Neural cell (in vitro differentiated cells): ENCODE measurements around the gene PUSL1. TPM values are rescaled to one million over a fixed set of nuclear protein-coding genes. Genes with fewer than 3 reads are reported as not detected.

Experiments used
- H2AFZ ChIP-seq: fragments of 200-600, 300-800 bp; sonication (generic), shearing (Covaris generic); 2 replicates; pipeline ENCODE4 v1.6.0; 2014; ENCODE audit warnings: low read depth, mild to moderate bottlenecking, antibody characterized with exemption, low read length, moderate library complexity
- H3F3A ChIP-seq: fragments of 200-600 bp; shearing (Covaris generic); 2 replicates; pipeline ENCODE4 v1.6.1; 2016; ENCODE audit warnings: mild to moderate bottlenecking, moderate library complexity, mixed read lengths, antibody characterized with exemption, low read length; ENCODE audit not compliant: insufficient read depth, poor library complexity, severe bottlenecking
- H3K27ac ChIP-seq: fragments of 200-600, 300-800 bp; sonication (generic), shearing (Covaris generic); 2 replicates; pipeline ENCODE4 v1.5.1; 2014; ENCODE audit warnings: mild to moderate bottlenecking, low read length, moderate library complexity
- H3K27me3 ChIP-seq: fragments of 300-800, 200-600 bp; sonication (generic), shearing (Covaris generic); 2 replicates; pipeline ENCODE4 v1.6.0; 2014; ENCODE audit warnings: mild to moderate bottlenecking, low read depth, low read length, moderate library complexity; ENCODE audit not compliant: insufficient read depth
- H3K36me3 ChIP-seq: fragments of 300-800, 200-600 bp; sonication (generic), shearing (Covaris generic); 2 replicates; pipeline ENCODE4 v1.5.1; 2014; ENCODE audit warnings: mild to moderate bottlenecking, antibody characterized with exemption, low read length, moderate library complexity; ENCODE audit not compliant: insufficient read depth
- H3K4me2 ChIP-seq: fragments of 300-800, 200-600 bp; sonication (generic), shearing (Covaris generic); 2 replicates; pipeline ENCODE4 v1.6.0; 2014; ENCODE audit warnings: mild to moderate bottlenecking, low read length
- H3K4me3 ChIP-seq: fragments of 300-800, 200-600 bp; sonication (generic), shearing (Covaris generic); 2 replicates; pipeline ENCODE4 v1.5.1; 2014; ENCODE audit warnings: mild to moderate bottlenecking, low read length, moderate library complexity
- H3K79me2 ChIP-seq: fragments of 200-600 bp; shearing (Covaris generic); replicated peaks from 2 replicates; pipeline ENCODE4 v1.6.0; 2014; ENCODE audit warnings: mild to moderate bottlenecking, low read length, moderate library complexity; ENCODE audit not compliant: insufficient read depth
- H3K9ac ChIP-seq: fragments of 300-800, 200-600 bp; sonication (generic), shearing (Covaris generic); 2 replicates; pipeline ENCODE4 v1.6.1; 2016; ENCODE audit warnings: mild to moderate bottlenecking, low read length, mixed read lengths
- H3K9me2 ChIP-seq: fragments of 200-600 bp; shearing (Covaris generic); 2 replicates; pipeline ENCODE4 v1.6.1; 2016; ENCODE audit warnings: mild to moderate bottlenecking, low read length, mixed read lengths; ENCODE audit not compliant: insufficient read depth
- H3K9me3 ChIP-seq: fragments of 200-600, 300-800 bp; sonication (generic), shearing (Covaris generic); 2 replicates; pipeline ENCODE4 v1.6.1; 2016; ENCODE audit warnings: mild to moderate bottlenecking, mixed run types, low read length, moderate library complexity, mixed read lengths
- H4K20me1 ChIP-seq: fragments of 200-600 bp; shearing (Covaris generic); 2 replicates; pipeline ENCODE4 v1.6.1; 2016; ENCODE audit warnings: mild to moderate bottlenecking, mixed run types; ENCODE audit not compliant: insufficient read depth
- EP300 ChIP-seq: fragments of 450-650 bp; conservative IDR thresholded peaks from 2 replicates; pipeline ENCODE4 v1.6.1; 2014; ENCODE audit warnings: antibody characterized with exemption, mild to moderate bottlenecking, moderate library complexity; ENCODE audit not compliant: poor library complexity, severe bottlenecking
- EZH2 ChIP-seq: fragments of 200-600, 300-800 bp; shearing (Covaris generic), sonication (generic); IDR thresholded peaks from 2 replicates; pipeline ENCODE4 v1.6.1; 2014; ENCODE audit warnings: antibody characterized with exemption, low read length, borderline replicate concordance, mild to moderate bottlenecking; ENCODE audit not compliant: insufficient read depth, poor library complexity, severe bottlenecking
- MXI1 ChIP-seq: fragments of 450-650 bp; conservative IDR thresholded peaks from 2 replicates; pipeline ENCODE4 v1.6.1; 2014; ENCODE audit warnings: antibody characterized with exemption, mild to moderate bottlenecking; ENCODE audit not compliant: poor library complexity, severe bottlenecking
- POLR2AphosphoS5 ChIP-seq: IDR thresholded peaks from 2 replicates; pipeline ENCODE4 v1.6.1; 2012
- RAD21 ChIP-seq: fragments of 450-650 bp; conservative IDR thresholded peaks from 2 replicates; pipeline ENCODE4 v1.6.1; 2014; ENCODE audit warnings: antibody characterized with exemption, mild to moderate bottlenecking, moderate library complexity
- SMC3 ChIP-seq: fragments of 450-650 bp; conservative IDR thresholded peaks from 2 replicates; pipeline ENCODE4 v1.6.1; 2014; ENCODE audit warnings: antibody characterized with exemption, mild to moderate bottlenecking, moderate library complexity; ENCODE audit not compliant: poor library complexity
- TAF1 ChIP-seq: IDR thresholded peaks from 2 replicates; pipeline ENCODE4 v1.6.1; 2012; ENCODE audit warnings: low read depth
- polyA plus RNA-seq: library from polyadenylated mRNA; depleted of rRNA; stranded (reverse); fragments of >200 nt; gene quantifications from 2 replicates; pipeline ENCODE4 v1.2.3, GENCODE V29; 2014
- TF ChIP-seq, protein P1 (sequence below): fragments of 450-650 bp; IDR thresholded peaks from 2 replicates; pipeline ENCODE4 v1.5.1; 2014; ENCODE audit warnings: antibody characterized with exemption, mild to moderate bottlenecking, moderate library complexity; ENCODE audit not compliant: poor library complexity, severe bottlenecking
- TF ChIP-seq, protein P2 (sequence below): IDR thresholded peaks from 2 replicates; pipeline ENCODE4 v1.6.1; 2012; ENCODE audit warnings: borderline replicate concordance

Gene PUSL1
- polyA plus RNA-seq, 1 donor from 2014 or later = 25.0 TPM

DNA sequence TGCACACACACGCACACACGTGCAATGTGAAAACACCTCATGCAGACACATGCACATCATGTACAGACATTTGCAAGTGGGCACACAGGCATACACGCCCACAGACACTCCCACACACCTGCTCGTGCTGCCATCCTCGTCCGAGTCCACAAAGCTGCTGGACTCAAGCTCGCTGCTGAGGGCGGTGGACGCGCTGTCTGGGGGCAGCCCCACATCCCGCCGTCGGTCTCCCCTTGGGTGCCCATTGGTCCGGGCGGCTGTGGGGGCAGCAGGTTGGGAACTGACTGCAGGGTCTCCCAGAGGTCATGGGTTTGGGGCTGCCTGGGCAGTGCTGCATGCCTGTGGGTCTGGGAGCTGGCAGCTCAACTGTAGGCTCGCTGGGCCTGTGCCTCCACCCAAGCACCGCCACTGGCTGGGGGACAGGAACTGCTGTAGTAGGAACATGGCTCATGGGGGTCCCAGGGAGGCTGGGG lies 33.2 kb downstream of the PUSL1 start:
- TF ChIP-seq RAD21 (no peak), EZH2 (no peak), MXI1 (no peak), EP300 (no peak), TAF1 (no peak), POLR2AphosphoS5 (no peak), SMC3 (no peak)
- TF ChIP-seq, protein P1, sequence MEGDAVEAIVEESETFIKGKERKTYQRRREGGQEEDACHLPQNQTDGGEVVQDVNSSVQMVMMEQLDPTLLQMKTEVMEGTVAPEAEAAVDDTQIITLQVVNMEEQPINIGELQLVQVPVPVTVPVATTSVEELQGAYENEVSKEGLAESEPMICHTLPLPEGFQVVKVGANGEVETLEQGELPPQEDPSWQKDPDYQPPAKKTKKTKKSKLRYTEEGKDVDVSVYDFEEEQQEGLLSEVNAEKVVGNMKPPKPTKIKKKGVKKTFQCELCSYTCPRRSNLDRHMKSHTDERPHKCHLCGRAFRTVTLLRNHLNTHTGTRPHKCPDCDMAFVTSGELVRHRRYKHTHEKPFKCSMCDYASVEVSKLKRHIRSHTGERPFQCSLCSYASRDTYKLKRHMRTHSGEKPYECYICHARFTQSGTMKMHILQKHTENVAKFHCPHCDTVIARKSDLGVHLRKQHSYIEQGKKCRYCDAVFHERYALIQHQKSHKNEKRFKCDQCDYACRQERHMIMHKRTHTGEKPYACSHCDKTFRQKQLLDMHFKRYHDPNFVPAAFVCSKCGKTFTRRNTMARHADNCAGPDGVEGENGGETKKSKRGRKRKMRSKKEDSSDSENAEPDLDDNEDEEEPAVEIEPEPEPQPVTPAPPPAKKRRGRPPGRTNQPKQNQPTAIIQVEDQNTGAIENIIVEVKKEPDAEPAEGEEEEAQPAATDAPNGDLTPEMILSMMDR = no peak
- TF ChIP-seq, protein P2, sequence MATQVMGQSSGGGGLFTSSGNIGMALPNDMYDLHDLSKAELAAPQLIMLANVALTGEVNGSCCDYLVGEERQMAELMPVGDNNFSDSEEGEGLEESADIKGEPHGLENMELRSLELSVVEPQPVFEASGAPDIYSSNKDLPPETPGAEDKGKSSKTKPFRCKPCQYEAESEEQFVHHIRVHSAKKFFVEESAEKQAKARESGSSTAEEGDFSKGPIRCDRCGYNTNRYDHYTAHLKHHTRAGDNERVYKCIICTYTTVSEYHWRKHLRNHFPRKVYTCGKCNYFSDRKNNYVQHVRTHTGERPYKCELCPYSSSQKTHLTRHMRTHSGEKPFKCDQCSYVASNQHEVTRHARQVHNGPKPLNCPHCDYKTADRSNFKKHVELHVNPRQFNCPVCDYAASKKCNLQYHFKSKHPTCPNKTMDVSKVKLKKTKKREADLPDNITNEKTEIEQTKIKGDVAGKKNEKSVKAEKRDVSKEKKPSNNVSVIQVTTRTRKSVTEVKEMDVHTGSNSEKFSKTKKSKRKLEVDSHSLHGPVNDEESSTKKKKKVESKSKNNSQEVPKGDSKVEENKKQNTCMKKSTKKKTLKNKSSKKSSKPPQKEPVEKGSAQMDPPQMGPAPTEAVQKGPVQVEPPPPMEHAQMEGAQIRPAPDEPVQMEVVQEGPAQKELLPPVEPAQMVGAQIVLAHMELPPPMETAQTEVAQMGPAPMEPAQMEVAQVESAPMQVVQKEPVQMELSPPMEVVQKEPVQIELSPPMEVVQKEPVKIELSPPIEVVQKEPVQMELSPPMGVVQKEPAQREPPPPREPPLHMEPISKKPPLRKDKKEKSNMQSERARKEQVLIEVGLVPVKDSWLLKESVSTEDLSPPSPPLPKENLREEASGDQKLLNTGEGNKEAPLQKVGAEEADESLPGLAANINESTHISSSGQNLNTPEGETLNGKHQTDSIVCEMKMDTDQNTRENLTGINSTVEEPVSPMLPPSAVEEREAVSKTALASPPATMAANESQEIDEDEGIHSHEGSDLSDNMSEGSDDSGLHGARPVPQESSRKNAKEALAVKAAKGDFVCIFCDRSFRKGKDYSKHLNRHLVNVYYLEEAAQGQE = no peak
- H3K9me3 ChIP-seq = no peaks in the 10 kb centered on the region

DNA sequence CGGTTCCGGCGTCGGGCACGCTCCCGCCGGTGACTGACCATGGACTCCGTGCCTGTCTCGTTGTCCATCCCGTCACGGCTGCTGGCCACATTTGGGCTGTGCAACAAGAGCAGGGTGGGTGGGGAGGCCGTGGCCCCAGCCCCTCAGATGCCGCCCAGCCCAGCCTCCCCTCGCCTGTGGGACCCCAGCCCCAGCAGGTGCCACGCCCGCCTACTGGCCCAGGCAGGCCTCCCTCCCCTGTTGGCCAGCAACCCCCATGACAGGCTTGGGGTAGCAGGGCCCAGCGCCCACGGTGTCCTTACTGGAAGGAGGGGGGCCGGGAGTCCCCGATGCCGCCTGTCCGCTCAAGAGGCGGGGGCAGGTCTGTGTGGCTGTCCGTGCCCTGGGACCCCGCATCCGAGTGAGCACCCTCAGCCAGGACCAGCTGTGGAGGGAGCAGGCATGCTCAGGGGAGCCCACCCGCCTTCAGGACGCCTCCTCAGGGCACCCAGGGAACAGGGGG lies 33.7 kb downstream of the PUSL1 start:
- peaks cover 9% of the 10 kb centered on the region for H4K20me1 ChIP-seq

More for the DNA sequence above, 33.2 kb downstream of the PUSL1 start:
- Histone ChIP-seq H3K36me3 (no peaks in the 10 kb centered on the region), H3K27me3 (no peaks in the 10 kb centered on the region), H3K9ac (no peak overlapping the region), H2AFZ (no peak overlapping the region), H3K79me2 (no peaks in the 10 kb centered on the region), H3F3A (no peaks in the 10 kb centered on the region), H3K9me2 (no peaks in the 10 kb centered on the region), H3K4me2 (no peak overlapping the region), H3K4me3 (no peak overlapping the region), H3K27ac (no peak overlapping the region), H4K20me1 (peaks cover 9% of the 10 kb centered on the region)

More for the DNA sequence above, 33.7 kb downstream of the PUSL1 start:
- H3K79me2 ChIP-seq = no peaks in the 10 kb centered on the region
- H3K4me3 ChIP-seq = no peak overlapping the region
- H3F3A ChIP-seq = no peaks in the 10 kb centered on the region
- no peaks in the 10 kb centered on the region for H3K9me2 ChIP-seq
- no peaks in the 10 kb centered on the region for H3K27me3 ChIP-seq
- H3K27ac ChIP-seq = no peak overlapping the region
- no peak overlapping the region for H2AFZ ChIP-seq
- H3K9me3 ChIP-seq = no peaks in the 10 kb centered on the region
- no peak overlapping the region for H3K9ac ChIP-seq
- H3K36me3 ChIP-seq = no peaks in the 10 kb centered on the region
- H3K4me2 ChIP-seq = no peak overlapping the region
- TF ChIP-seq, protein P2 = no peak
- TF ChIP-seq POLR2AphosphoS5 (no peak), TAF1 (no peak), EP300 (no peak), EZH2 (no peak), SMC3 (no peak), RAD21 (no peak), MXI1 (no peak)
- TF ChIP-seq, protein P1 = no peak
